ENCODE measurements around the gene ACTRT2.

The ACTRT2 gene

DNA sequence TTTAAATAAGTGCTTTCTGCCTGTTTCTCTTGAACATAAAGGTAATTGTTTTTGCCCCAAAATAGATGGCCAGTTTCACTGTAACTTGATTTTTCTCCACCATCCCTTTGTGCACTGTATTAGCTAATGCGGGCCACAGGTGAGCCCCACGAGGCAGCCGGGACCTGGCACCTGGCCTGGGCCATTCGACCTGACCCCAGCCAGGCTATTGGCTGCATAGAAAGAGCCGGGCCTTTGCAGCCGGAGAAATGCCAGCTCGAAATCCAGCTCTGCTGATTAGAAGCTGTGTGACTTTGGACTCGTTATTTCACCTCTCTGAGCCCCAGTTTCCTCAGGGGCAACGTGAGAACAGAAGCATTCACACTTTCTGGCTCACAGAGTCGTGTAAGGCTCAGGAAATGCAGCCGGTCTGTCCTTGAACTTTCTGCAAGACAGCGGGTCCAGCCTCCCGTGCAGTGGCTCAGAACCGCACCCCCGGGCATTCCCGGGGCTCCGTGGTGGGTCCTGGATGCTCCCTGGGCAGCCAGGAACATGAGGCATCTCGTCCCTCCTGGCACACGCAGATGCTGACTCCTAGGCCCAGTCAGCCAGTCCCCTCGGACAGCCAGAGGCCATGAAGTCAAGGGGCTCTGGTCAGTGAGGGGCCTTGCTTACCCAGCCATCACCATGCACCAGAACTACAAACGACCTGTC is 37.4 kb upstream of the ACTRT2 start:
- no peak for DNase-seq

- no peak for DNase-seq
Observed at GRCh38 chr1:2984399-2985061, 36.7 kb upstream of the ACTRT2 start.

DNA sequence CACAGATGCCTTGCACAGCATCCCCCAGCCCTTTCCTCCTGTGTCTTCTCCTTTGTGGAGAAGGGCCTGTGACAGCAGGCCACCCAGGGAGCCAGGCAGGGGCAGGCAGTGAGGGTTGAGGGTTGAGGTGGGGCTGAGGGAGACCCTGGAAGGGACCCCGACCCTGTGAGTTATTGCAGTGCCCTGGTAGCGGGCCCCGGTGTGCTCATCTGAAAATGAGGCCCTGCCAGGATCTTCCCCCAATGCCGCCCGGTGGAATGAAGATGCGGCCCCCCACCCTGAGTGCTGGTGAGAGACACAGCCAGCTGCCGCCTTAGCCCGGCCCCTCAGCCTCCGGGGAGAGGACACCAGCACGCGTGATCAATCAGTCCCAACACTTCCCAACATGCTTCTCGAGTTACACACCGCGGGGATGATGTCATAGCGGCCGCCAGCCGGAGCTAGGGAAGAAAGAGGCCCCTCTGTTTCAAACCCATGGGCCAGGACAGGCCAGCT is 36.2 kb upstream of the ACTRT2 start:
- peak in 8 of 14 donors; percentile 17 to 73 (median 34) for DNase-seq

DNA sequence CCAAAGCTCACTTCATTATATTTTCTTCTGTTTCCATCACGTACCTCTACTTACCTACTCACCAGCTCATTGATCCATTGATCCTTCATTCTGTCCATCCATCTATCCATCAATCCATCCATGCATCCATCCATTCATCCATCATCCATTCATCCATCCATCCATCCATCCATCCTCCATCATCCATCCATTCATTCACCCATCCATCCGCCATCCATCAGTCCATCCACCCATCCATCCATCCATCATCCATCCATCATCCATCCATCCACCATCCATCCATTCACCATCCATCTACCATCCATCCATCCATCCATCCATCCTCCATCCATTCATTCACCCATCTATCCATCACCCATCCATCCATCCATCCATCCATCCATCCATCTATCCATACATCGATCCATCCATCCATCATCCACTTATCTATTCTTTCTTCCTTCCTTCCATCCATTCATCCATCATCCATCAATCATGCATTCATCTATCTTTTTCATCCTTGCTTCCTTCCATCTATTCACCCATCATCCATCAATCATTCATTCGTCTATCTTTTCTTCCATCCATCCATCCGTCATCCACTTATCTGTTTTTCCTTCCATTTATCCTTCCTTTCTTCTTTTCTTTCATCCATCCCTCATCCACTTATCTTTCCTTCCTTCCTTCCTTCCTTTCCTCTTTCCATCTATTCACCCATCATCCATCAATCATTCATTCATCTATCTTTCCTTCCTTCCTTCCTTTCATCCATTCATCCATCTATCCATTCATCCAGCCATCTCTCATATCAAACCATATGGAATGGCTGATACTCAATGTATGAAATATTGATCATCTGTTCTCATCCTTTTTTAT is 35.3 kb upstream of the ACTRT2 start:
- DNase-seq: no peak

- no peak for DNase-seq
Observed at GRCh38 chr1:2986549-2987305, 34.5 kb upstream of the ACTRT2 start.

GRCh38 chr1:2987773-2988172 is 33.5 kb upstream of the ACTRT2 start:
- DNase-seq: peak in 1 of 14 donors; percentile 44

- DNase-seq: peak in 4 of 14 donors; percentile 39 to 54 (median 46)
Observed at GRCh38 chr1:2988256-2988655, 33.0 kb upstream of the ACTRT2 start.

DNA sequence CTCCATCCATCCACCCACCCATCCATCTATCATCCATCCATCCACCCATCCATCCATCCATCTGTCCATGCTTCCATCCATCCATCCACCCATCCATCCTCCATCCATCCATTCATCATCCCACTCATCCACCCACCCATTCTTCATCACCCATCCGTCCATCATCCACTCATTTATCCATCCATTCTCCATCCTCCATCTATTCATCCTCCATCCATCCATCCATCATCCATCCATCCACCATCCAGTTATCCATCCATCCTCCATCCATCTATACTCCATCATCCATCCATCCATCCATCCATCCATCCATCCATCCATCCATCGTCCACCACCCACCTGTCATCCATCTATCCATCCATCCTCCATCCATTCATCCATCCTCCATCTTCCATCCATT is 32.1 kb upstream of the ACTRT2 start:
- no peak for DNase-seq

DNA sequence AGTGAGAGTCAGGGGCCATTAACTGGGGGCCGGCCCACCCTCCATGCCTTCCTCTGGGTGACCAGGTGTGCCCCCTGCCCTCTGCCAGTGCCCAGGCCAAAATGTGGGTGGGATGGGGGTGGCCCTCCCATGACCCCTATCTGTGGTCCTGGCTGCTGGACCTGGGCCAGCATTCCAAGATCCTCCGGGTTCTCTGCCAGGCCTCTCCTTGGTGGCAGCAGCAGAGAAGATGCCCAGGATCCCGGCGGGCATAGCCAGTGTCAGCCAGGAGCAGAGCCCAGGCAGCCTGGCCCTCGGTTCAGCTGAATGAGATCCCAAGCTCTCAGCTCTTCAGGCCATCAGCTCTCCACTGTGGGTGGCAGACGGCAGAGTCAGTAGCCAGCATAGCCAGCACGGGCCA is 31.3 kb upstream of the ACTRT2 start:
- DNase-seq: no peak

- no peak for DNase-seq
Observed at GRCh38 chr1:2990376-2991115, 30.7 kb upstream of the ACTRT2 start.

DNA sequence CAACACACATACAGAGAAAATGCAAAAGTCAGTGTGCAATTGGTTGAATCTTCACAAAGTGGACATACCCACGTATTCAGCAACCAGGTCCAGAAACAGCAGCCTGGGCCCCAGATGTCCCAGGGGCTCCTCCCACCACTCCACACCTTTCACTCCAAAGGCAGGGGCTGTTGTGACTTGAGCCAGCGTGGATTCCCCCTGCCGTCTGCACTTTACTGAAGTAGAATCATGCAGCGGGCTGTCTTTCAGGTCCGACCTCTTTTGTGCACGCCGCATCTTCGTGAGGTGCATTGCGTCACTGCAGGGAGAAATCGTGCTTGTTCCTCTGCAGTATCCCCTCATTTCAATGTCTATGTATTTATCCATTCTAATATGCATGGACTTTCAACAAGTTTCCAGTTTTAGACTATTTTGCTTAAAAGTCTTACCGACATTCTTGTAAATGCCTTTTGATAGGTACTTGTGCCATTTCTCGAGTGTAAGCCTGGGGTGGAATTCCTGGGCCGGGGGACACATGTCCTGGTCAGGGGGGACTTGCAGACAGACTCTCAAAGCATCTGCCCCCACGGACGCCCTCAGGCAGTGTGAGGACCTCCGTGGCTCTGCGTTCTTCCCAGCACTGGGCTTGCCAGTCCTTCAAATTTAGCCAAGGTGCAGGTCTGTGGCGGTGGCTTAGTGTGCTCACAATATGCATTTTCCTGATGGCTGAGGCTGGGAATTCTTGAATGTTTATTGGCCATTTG is 29.3 kb upstream of the ACTRT2 start:
- no peak for DNase-seq

DNA sequence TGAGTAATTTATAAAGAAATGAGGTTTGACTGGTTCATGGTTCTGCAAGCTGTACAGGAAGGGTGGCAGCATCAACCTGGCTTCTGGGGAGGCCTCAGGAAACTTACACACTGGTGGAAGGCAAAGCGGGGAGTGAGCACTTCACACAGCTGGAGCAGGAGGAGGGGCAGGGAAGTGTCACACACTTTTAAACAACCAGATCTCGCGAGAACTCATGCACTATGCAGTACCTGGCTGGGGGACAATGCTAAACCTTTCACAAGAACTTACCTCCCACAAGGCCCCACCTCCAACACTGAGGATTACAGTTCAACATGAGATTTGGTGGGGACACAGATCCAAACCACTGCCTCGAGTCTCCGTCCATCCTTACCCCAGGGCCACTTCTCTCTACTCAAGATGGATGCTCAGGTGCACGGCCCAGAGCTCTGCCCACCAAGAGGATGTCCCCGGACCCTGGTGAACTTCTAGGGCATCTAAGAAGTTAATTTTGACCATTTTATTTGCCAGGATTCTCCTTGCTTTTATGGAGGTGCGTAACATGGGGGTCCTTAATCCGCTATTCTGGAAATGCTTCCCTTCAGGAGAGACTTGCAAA is 22.7 kb upstream of the ACTRT2 start:
- no peak for DNase-seq

DNA sequence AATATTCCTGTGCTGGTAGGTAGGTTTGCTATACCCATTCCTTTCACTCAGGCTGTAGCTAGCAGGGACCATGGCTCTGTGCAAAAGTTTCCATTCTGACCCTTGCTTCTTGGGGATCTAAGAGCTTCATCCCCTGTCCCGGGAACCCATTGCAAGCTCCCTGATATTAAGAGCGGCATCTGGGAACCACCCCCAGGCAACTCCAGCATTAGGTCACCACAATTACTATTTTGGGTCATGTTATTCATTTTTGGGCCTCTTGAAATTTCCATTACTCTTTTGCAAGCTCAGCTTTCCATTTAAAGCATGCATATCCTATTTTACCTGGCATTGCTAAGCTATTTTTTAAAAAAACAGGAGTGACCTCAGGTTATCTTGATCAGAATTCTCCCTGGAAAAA is 22.1 kb upstream of the ACTRT2 start:
- no peak for DNase-seq

DNA sequence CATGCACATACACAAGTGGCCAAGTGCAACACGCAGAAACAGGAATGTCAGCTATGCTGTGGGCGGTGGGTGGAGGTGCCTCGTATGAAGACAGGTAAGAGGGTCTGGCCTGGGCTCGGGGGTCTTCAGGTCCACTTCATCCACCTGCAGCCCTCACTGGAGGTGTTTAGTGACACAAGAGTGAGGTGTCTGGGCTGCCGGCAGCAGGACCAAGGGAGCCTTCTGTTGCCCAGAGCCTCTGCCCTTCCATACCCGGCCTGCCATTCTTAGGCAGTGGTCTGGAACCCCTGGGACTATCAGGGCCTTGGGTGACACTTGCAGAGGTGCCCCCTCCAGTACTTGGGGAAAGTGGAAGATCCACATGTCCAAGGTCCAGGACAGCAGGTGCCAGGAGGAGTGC is 21.7 kb upstream of the ACTRT2 start:
- DNase-seq: no peak

DNA sequence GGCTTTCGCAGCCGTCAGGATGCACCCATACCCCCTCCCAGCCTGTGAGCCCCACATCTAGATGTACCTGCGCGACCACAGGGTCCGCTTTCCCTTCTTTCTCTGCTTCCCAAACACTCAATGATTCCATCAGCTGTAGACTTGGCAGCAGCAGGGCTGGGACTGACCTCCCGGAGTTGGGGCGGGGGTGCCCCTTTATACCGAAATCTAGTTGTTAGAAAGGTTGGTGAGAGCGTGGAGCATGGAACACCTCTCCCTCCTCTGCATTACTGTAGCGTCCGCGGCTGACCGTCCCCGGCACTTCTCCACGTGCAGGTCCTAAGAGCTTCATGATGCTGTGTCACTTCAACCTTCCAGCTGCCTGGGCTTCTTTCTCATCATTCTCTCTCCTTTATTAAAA is 21.1 kb upstream of the ACTRT2 start:
- no peak for DNase-seq

- DNase-seq: no peak
Observed at GRCh38 chr1:3000671-3001470, 20.4 kb upstream of the ACTRT2 start.

GRCh38 chr1:3001471-3002348 is 19.6 kb upstream of the ACTRT2 start:
- no peak for DNase-seq

GRCh38 chr1:3002349-3003038 is 18.8 kb upstream of the ACTRT2 start:
- DNase-seq: no peak

Measured in C1 segment of cervical spinal cord (tissue), 14 donors.